Stomach (tissue), 4 donors: ENCODE measurements around the gene RACGAP1.

Source experiments
- POLR2A ChIP-seq, 4 donors: fragments of 450-650 bp; IDR thresholded peaks; one replicate each; pipeline ENCODE4 v1.6.1; 2016; ENCODE audit warnings: antibody characterized with exemption in 4 of 4, control low read depth in 2 of 4, mild to moderate bottlenecking in 1 of 4, moderate library complexity in 1 of 4
- POLR2AphosphoS5 ChIP-seq, 3 donors: sonication (generic); formaldehyde crosslinking; IDR thresholded peaks; one replicate each; pipeline ENCODE4 v1.6.1; 2016; ENCODE audit warnings: antibody characterized with exemption in 3 of 3
- TF ChIP-seq, protein P1 (sequence below), 7 experiments: fragments of 450-650 bp in 4 of 7; fragments of 200-600 bp in 3 of 7; sonication (generic) in 3 of 7; IDR thresholded peaks; one replicate each; pipeline ENCODE4 v1.5.1; 2016 to 2019; ENCODE audit warnings: antibody characterized with exemption in 7 of 7, control low read depth in 2 of 7, mild to moderate bottlenecking in 1 of 7

DNA sequence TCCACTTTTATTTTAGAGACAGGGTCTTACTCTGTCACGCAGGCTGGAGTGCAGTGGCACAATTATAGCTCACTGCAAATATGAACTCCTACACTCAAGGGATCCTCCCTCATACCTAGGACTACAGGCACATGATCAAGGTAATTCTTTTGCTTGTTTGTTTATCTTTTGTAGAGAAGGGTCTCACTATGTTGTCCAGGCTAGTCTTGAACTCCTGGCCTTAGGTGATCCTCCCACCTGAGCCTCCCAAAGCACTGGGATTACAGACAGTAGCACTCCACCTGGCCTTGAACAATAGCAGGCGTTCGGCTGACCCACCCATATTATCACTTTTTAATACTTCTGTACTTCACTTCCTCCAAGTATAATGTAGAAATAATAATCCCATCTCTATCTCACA lies 1.4 kb upstream of the RACGAP1 start:
- TF ChIP-seq POLR2A (IDR thresholded peaks at IDR 0.05) (no peak), POLR2AphosphoS5 (IDR thresholded peaks at IDR 0.05) (no peak)
- TF ChIP-seq, protein P1, sequence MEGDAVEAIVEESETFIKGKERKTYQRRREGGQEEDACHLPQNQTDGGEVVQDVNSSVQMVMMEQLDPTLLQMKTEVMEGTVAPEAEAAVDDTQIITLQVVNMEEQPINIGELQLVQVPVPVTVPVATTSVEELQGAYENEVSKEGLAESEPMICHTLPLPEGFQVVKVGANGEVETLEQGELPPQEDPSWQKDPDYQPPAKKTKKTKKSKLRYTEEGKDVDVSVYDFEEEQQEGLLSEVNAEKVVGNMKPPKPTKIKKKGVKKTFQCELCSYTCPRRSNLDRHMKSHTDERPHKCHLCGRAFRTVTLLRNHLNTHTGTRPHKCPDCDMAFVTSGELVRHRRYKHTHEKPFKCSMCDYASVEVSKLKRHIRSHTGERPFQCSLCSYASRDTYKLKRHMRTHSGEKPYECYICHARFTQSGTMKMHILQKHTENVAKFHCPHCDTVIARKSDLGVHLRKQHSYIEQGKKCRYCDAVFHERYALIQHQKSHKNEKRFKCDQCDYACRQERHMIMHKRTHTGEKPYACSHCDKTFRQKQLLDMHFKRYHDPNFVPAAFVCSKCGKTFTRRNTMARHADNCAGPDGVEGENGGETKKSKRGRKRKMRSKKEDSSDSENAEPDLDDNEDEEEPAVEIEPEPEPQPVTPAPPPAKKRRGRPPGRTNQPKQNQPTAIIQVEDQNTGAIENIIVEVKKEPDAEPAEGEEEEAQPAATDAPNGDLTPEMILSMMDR (IDR thresholded peaks at IDR 0.05), result no peak
